GM19193 (cell line): ENCODE data around the gene GADD45A.

Experiments
- POLR2A ChIP-seq: IDR thresholded peaks from 4 replicates; pipeline ENCODE4 v1.6.1; 2011; ENCODE audit not compliant: insufficient read depth, insufficient read length; ENCODE audit errors: extremely low read depth

Gene GADD45A

GRCh38 chr1:67721650-67722291 lies 36.8 kb downstream of the GADD45A start:
- TF ChIP-seq POLR2A, result no peak

- no peak for TF ChIP-seq POLR2A
Measured at GRCh38 chr1:67722292-67722944, 37.4 kb downstream of the GADD45A start.

- TF ChIP-seq POLR2A, result no peak
Measured at GRCh38 chr1:67723126-67723525, 38.1 kb downstream of the GADD45A start.

GRCh38 chr1:67723620-67724019 lies 38.6 kb downstream of the GADD45A start:
- no peak for TF ChIP-seq POLR2A

- no peak for TF ChIP-seq POLR2A
Measured at GRCh38 chr1:67724928-67725560, 40.0 kb downstream of the GADD45A start.

- no peak for TF ChIP-seq POLR2A
Measured at GRCh38 chr1:67726224-67726623, 41.2 kb downstream of the GADD45A start.

- no peak for TF ChIP-seq POLR2A
Measured at GRCh38 chr1:67729872-67730271, 44.9 kb downstream of the GADD45A start.

GRCh38 chr1:67731322-67731721 lies 46.3 kb downstream of the GADD45A start:
- no peak for TF ChIP-seq POLR2A

GRCh38 chr1:67732750-67733151 lies 47.8 kb downstream of the GADD45A start:
- no peak for TF ChIP-seq POLR2A

- no peak for TF ChIP-seq POLR2A
Measured at GRCh38 chr1:67733681-67734322, 48.8 kb downstream of the GADD45A start.

GRCh38 chr1:67734323-67734690 lies 49.3 kb downstream of the GADD45A start:
- TF ChIP-seq POLR2A, result no peak

GRCh38 chr1:67735206-67735605 lies 50.2 kb downstream of the GADD45A start:
- no peak for TF ChIP-seq POLR2A

GRCh38 chr1:67735806-67736627 lies 51.0 kb downstream of the GADD45A start:
- peak; percentile 65 for TF ChIP-seq POLR2A

GRCh38 chr1:67736750-67737149 lies 51.7 kb downstream of the GADD45A start:
- TF ChIP-seq POLR2A, result no peak

GRCh38 chr1:67737875-67738274 lies 52.9 kb downstream of the GADD45A start:
- TF ChIP-seq POLR2A, result no peak
